ENCODE measurements around the gene PIR.

GRCh38 chrX:15430076-15430475 lies 63.1 kb downstream of the PIR start:
- TF ChIP-seq CTCF (IDR thresholded peaks at IDR 0.05; ENCODE audit: borderline replicate concordance, extremely low read depth, low read length, poor library complexity, severe bottlenecking) (no peak), EZH2 (IDR thresholded peaks at IDR 0.05; ENCODE audit: borderline replicate concordance, low read depth, low read length, severe bottlenecking) (no peak)
